ENCODE data around the gene NTRK2.

- TF ChIP-seq CTCF (IDR thresholded peaks at IDR 0.05) (no peak), POLR2A (IDR thresholded peaks at IDR 0.05) (no peak)
These were observed 160.6 kb downstream of the NTRK2 start for GRCh38 chr9:84829997-84830696.
